Ecto neural progenitor cell (in vitro differentiated cells): ENCODE results near the gene LDHA.

Experiments used
- DNase-seq: peaks from one replicate; pipeline ENCODE4 v3.0.0-alpha.2; 2018; ENCODE audit warnings: low spot score

The LDHA gene

GRCh38 chr11:18394275-18394927 lies at the start of gene LDHA:
TSS of gene LDHA (plus strand) at chr11:18394563. CDS start at chr11:18396843, 2,280 bp downstream.
- DNase-seq = peak; percentile 90

GRCh38 chr11:18347471-18348125 lies 46.8 kb upstream of the LDHA start:
- DNase-seq = no peak

GRCh38 chr11:18352581-18352980 lies 41.8 kb upstream of the LDHA start:
- DNase-seq = no peak

GRCh38 chr11:18358646-18359045 lies 35.7 kb upstream of the LDHA start:
- DNase-seq = no peak

- DNase-seq = no peak
Measured at GRCh38 chr11:18361154-18361553, 33.2 kb upstream of the LDHA start.

- no peak for DNase-seq
Measured at GRCh38 chr11:18364495-18365073, 29.8 kb upstream of the LDHA start.

GRCh38 chr11:18365741-18366140 lies 28.6 kb upstream of the LDHA start:
- no peak for DNase-seq

GRCh38 chr11:18366286-18366685 lies 28.1 kb upstream of the LDHA start:
- DNase-seq = no peak

GRCh38 chr11:18367431-18367830 lies 26.9 kb upstream of the LDHA start:
- DNase-seq = peak; percentile 5

- DNase-seq = peak; percentile 2
Measured at GRCh38 chr11:18368221-18368620, 26.1 kb upstream of the LDHA start.

GRCh38 chr11:18369398-18369797 lies 25.0 kb upstream of the LDHA start:
- DNase-seq = peak; percentile 3

GRCh38 chr11:18371279-18371678 lies 23.1 kb upstream of the LDHA start:
- DNase-seq = no peak

GRCh38 chr11:18372201-18372600 lies 22.2 kb upstream of the LDHA start:
- peak; percentile 0 for DNase-seq

- no peak for DNase-seq
Measured at GRCh38 chr11:18374956-18375355, 19.4 kb upstream of the LDHA start.

- DNase-seq = no peak
Measured at GRCh38 chr11:18375941-18376340, 18.4 kb upstream of the LDHA start.

GRCh38 chr11:18379201-18379600 lies 15.2 kb upstream of the LDHA start:
- no peak for DNase-seq

- DNase-seq = peak; percentile 53
Measured at GRCh38 chr11:18383388-18384156, 10.8 kb upstream of the LDHA start.

- no peak for DNase-seq
Measured at GRCh38 chr11:18384157-18384641, 10.2 kb upstream of the LDHA start.

- DNase-seq = no peak
Measured at GRCh38 chr11:18390088-18390487, 4.3 kb upstream of the LDHA start.

- no peak for DNase-seq
Measured at GRCh38 chr11:18392434-18393321, 1.7 kb upstream of the LDHA start.

GRCh38 chr11:18393581-18394274 lies 635 bp upstream of the LDHA start:
- no peak for DNase-seq
